Fibroblast of pulmonary artery (primary cell): Measurements from ENCODE around the gene CTCF.

Experiments
- DNase-seq: peaks from one replicate; pipeline ENCODE4 v3.0.0-alpha.2; 2010; ENCODE audit warnings: low read depth
- H3K4me3 ChIP-seq: replicated peaks from 2 replicates; pipeline ENCODE4 v1.5.1; 2011; ENCODE audit warnings: low read depth, mild to moderate bottlenecking, control low read depth, low read length, moderate library complexity
- CTCF ChIP-seq: IDR thresholded peaks from 2 replicates; pipeline ENCODE4 v1.5.1; 2011; ENCODE audit warnings: mild to moderate bottlenecking, control low read depth, low read length, inconsistent platforms; ENCODE audit errors: missing control alignments

The CTCF gene

DNA sequence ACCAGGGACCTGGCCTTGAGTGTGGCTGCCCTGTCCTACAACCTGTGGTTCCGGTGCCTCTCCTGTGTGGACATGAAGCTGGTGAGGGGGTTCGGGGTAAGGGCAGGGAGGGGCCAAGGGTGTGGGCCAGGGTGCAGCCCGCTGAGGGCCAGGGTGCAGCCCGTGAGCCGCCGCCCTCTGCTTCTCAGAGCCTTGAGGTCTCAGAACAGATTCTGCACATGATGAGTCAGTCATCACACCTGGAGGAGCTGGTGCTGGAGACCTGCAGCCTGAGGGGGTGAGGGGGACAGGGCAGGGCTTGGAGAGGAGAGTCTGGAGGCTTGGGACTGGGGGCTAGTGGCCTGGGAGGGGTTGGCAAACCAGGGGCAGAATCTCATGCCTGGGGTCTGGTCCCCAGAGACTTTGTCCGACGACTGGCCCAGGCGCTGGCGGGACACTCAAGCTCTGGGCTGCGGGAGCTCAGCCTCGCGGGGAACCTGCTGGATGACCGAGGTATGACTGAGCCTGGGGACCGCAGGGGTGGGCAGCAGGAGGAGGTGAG is 84.9 kb downstream of the CTCF start:
- no peak for DNase-seq
- H3K4me3 ChIP-seq = no peak overlapping the region
- no peak for TF ChIP-seq CTCF

DNA sequence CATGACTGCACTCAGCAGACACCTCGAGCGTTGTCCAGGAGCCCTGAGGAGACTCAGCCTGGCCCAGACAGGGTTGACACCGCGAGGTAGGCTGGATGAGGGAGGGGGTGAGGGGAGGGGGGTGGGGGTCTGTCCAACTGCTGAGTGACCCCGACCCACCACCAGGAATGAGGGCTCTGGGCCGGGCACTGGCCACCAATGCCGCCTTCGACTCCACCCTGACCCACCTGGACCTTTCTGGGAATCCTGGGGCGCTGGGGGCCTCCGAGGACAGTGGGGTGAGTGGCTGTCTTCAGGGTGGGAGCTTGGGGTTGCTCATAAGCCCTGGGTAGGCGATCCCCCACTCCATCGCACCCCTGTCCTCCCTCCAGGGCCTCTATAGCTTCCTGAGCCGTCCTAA is 85.4 kb downstream of the CTCF start:
- no peak for TF ChIP-seq CTCF
- no peak for DNase-seq
- no peak overlapping the region for H3K4me3 ChIP-seq

DNA sequence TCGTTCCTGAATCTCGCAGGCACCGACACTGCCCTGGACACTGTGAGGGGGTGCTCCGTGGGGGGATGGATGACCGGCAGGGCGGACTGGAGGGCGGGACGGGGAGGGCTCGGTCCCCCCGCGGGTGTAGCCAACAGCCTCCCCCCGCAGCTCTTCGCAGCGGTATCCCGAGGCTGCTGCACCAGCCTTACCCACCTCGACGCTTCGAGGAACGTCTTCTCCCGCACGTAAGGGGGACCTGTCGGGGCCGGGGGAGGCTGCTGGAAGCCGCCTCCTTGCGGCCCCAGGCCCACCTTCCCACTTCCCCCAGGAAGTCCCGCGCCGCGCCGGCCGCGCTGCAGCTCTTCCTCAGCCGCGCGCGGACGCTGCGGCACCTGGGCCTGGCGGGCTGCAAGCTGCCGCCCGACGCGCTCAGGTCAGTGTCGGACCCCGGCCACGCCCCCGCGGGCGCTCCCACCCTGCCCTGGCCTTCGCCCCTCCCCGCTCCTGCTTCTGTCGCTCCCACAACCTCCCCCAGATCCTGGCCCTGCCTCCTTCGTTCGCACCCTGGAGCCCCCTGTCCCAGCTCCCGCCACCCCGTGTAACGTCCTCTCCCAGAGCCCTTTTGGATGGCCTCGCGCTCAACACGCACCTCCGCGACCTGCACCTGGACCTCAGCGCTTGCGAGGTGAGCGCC is 85.9 kb downstream of the CTCF start:
- H3K4me3 ChIP-seq = no peak overlapping the region
- no peak for TF ChIP-seq CTCF
- no peak for DNase-seq

- no peak for TF ChIP-seq CTCF
- DNase-seq = no peak
- H3K4me3 ChIP-seq = no peak overlapping the region
Observed at GRCh38 chr16:67648764-67649407, 86.6 kb downstream of the CTCF start.

GRCh38 chr16:67649494-67649931 is 87.2 kb downstream of the CTCF start:
- no peak for DNase-seq
- no peak overlapping the region for H3K4me3 ChIP-seq
- no peak for TF ChIP-seq CTCF

GRCh38 chr16:67650023-67650422 is 87.7 kb downstream of the CTCF start:
- no peak for DNase-seq
- no peak overlapping the region for H3K4me3 ChIP-seq
- no peak for TF ChIP-seq CTCF
